ENCODE measurements around the gene ESRRA. TPM values are rescaled to one million over a fixed set of nuclear protein-coding genes. Genes with fewer than 3 reads are reported as not detected.

ESRRA gene
- total RNA-seq, 1 experiment from 2014 or later = 111 TPM

- intact Hi-C loops (cut with micrococcal nuclease) = no loop called here
- Histone ChIP-seq H3K9ac (ENCODE audit: low read length) (no peak overlapping the region), H3K4me3 (ENCODE audit: low read length) (no peak overlapping the region), H3K9me2 (replicated peaks; ENCODE audit: low read length) (no peaks in the 10 kb centered on the region), H3K36me3 (ENCODE audit: low read depth, low read length) (no peaks in the 10 kb centered on the region), H2AFZ (ENCODE audit: low read length) (no peak overlapping the region), H3K27me3 (ENCODE audit: low read length) (no peaks in the 10 kb centered on the region), H3K9me3 (ENCODE audit: low read length) (no peaks in the 10 kb centered on the region), H3K79me2 (ENCODE audit: low read length) (no peaks in the 10 kb centered on the region), H3F3A (ENCODE audit: low read length, unreplicated experiment) (no peaks in the 10 kb centered on the region), H3K4me2 (ENCODE audit: low read length) (no peak overlapping the region), H3K27ac (ENCODE audit: low read length) (no peak overlapping the region), H4K20me1 (ENCODE audit: low read length) (no peaks in the 10 kb centered on the region), H3K4me1 (ENCODE audit: insufficient read depth, low read length) (peaks cover 15% of the 10 kb centered on the region)
- no TSS peak for BruUV-seq (replicated peaks)
- CTCF ChIA-PET = interaction anchor here (0.7 kb wide), 1 partner anchor 17 kb away, joined by 19 read pairs; no protein-coding TSS in a partner anchor
- ATAC-seq (no peak), DNase-seq (no peak)
- POLR2A ChIA-PET (ENCODE audit: unreplicated experiment) = no interaction called here
- TF ChIP-seq EZH2phosphoT487 (IDR thresholded peaks at IDR 0.05; ENCODE audit: borderline replicate concordance, low read length) (no peak), CTCF (conservative IDR thresholded peaks at IDR 0.05; ENCODE audit: low read depth, low read length) (no peak), EZH2 (IDR thresholded peaks at IDR 0.05; ENCODE audit: low read length, unreplicated experiment) (no peak)
Measured at GRCh38 chr11:64338716-64339115, 33.4 kb downstream of the ESRRA start.

- H3K9me3 ChIP-seq (ENCODE audit: low read length) = no peaks in the 10 kb centered on the region
- no peaks in the 10 kb centered on the region for H3K27me3 ChIP-seq (ENCODE audit: low read length)
- no peaks in the 10 kb centered on the region for H4K20me1 ChIP-seq (ENCODE audit: low read length)
- no peak overlapping the region for H3K27ac ChIP-seq (ENCODE audit: low read length)
- no peaks in the 10 kb centered on the region for H3K36me3 ChIP-seq (ENCODE audit: low read depth, low read length)
- no peaks in the 10 kb centered on the region for H3F3A ChIP-seq (ENCODE audit: low read length, unreplicated experiment)
- H3K4me1 ChIP-seq (ENCODE audit: insufficient read depth, low read length) = peaks cover 15% of the 10 kb centered on the region
- H3K9me2 ChIP-seq (replicated peaks; ENCODE audit: low read length) = no peaks in the 10 kb centered on the region
- intact Hi-C loops (cut with micrococcal nuclease) = no loop called here
- H3K9ac ChIP-seq (ENCODE audit: low read length) = no peak overlapping the region
- H3K4me3 ChIP-seq (ENCODE audit: low read length) = no peak overlapping the region
- POLR2A ChIA-PET (ENCODE audit: unreplicated experiment) = no interaction called here
- no peak for TF ChIP-seq EZH2 (IDR thresholded peaks at IDR 0.05; ENCODE audit: low read length, unreplicated experiment)
- TF ChIP-seq CTCF (conservative IDR thresholded peaks at IDR 0.05; ENCODE audit: low read depth, low read length) = no peak
- TF ChIP-seq EZH2phosphoT487 (IDR thresholded peaks at IDR 0.05; ENCODE audit: borderline replicate concordance, low read length) = no peak
- no peaks in the 10 kb centered on the region for H3K79me2 ChIP-seq (ENCODE audit: low read length)
- no peak for ATAC-seq
- no TSS peak for BruUV-seq (replicated peaks)
- CTCF ChIA-PET = interaction anchor here (0.7 kb wide), 1 partner anchor 16 kb away, joined by 19 read pairs; no protein-coding TSS in a partner anchor
- DNase-seq = no peak
- H3K4me2 ChIP-seq (ENCODE audit: low read length) = no peak overlapping the region
- no peak overlapping the region for H2AFZ ChIP-seq (ENCODE audit: low read length)
Measured at GRCh38 chr11:64339286-64339685, 34.0 kb downstream of the ESRRA start.

GRCh38 chr11:64339754-64340408, 34.6 kb downstream of the ESRRA start, which contains the start of gene CCDC88B:
TSS of gene CCDC88B (plus strand) at chr11:64340204. CDS start at chr11:64340267, 63 bp downstream.
- Histone ChIP-seq H3K9ac (ENCODE audit: low read length) (no peak within 1 kb of the TSS), H3K27me3 (ENCODE audit: low read length) (no peaks in the 10 kb centered on the region), H3K4me2 (ENCODE audit: low read length) (no peak within 1 kb of the TSS), H3K9me2 (replicated peaks; ENCODE audit: low read length) (no peaks in the 10 kb centered on the region), H3K9me3 (ENCODE audit: low read length) (no peaks in the 10 kb centered on the region), H3F3A (ENCODE audit: low read length, unreplicated experiment) (no peaks in the 10 kb centered on the region), H4K20me1 (ENCODE audit: low read length) (no peaks in the 10 kb centered on the region), H3K4me3 (ENCODE audit: low read length) (no peak within 1 kb of the TSS), H3K4me1 (ENCODE audit: insufficient read depth, low read length) (peaks cover 11% of the 10 kb centered on the region), H3K79me2 (ENCODE audit: low read length) (no peaks in the 10 kb centered on the region), H3K36me3 (ENCODE audit: low read depth, low read length) (no peaks in the 10 kb centered on the region), H2AFZ (ENCODE audit: low read length) (no peak within 1 kb of the TSS), H3K27ac (ENCODE audit: low read length) (no peak within 1 kb of the TSS)
- TF ChIP-seq EZH2phosphoT487 (IDR thresholded peaks at IDR 0.05; ENCODE audit: borderline replicate concordance, low read length) (no peak), CTCF (conservative IDR thresholded peaks at IDR 0.05; ENCODE audit: low read depth, low read length) (no peak), EZH2 (IDR thresholded peaks at IDR 0.05; ENCODE audit: low read length, unreplicated experiment) (no peak)
- ATAC-seq (no peak), DNase-seq (no peak)
- intact Hi-C loops (cut with micrococcal nuclease) = no loop called here
- CTCF ChIA-PET = interaction anchor here (0.6 kb wide), 1 partner anchor 15 kb away, joined by 3 read pairs; no protein-coding TSS in a partner anchor
- no TSS peak for BruUV-seq (replicated peaks)
- POLR2A ChIA-PET (ENCODE audit: unreplicated experiment) = interaction anchor here (0.6 kb wide), 1 partner anchor 1518 kb away, joined by 3 read pairs; no protein-coding TSS in a partner anchor
